OCI-LY3 (cell line): ENCODE data around the gene SELENOS.

ENCODE experiments used
- EZH2phosphoT487 ChIP-seq: fragments of 200-600 bp; shearing (Covaris generic); IDR thresholded peaks from 2 replicates; pipeline ENCODE4 v1.6.1; 2018; ENCODE audit warnings: antibody characterized with exemption, mixed run types, low read depth
- TF ChIP-seq, protein P1 (sequence below): fragments of 200-600, 300-600 bp; sonication (generic); IDR thresholded peaks from 2 replicates; pipeline ENCODE4 v1.5.1; 2014; ENCODE audit warnings: antibody characterized with exemption, low read length, low read depth

DNA sequence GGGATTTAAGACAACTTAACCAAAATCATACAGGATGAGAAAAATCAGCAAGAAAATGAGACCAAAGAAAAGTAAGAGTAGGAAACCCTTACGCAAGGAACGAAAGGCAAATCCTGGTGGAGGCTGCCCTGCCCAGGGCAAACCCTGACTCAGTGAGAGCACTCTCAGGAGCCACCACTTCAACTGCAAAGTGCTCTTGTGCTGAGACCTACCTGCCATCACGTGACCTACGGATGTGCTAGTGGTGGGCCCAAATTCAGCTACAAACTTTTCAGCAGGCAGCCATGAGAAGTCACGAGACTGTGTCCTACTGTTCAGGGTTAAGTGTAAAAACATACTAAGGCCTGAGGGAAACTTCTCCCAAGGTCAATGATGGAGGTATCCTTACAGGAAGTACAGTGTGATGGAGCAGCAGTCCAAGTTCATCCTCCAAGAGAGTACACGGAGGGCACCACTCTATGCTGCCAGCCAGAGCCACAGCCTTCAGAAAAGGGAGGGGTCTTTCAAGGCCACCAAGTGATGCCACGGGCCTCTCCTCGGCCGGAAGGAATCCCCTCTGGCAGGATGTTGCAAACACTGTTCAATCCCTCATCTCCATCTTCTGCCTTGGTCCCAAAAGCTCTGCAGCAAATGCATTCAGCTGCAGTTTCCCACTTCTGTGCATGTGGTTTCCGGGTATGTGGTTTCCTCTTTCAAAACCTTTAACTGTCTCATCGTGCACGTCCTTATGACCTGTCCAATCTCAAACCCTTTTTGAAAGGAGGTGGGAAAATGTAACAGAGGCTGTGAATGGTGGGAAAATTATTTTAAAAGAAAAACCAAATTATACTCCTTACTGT lies 34.9 kb downstream of the SELENOS start:
- TF ChIP-seq, protein P1, sequence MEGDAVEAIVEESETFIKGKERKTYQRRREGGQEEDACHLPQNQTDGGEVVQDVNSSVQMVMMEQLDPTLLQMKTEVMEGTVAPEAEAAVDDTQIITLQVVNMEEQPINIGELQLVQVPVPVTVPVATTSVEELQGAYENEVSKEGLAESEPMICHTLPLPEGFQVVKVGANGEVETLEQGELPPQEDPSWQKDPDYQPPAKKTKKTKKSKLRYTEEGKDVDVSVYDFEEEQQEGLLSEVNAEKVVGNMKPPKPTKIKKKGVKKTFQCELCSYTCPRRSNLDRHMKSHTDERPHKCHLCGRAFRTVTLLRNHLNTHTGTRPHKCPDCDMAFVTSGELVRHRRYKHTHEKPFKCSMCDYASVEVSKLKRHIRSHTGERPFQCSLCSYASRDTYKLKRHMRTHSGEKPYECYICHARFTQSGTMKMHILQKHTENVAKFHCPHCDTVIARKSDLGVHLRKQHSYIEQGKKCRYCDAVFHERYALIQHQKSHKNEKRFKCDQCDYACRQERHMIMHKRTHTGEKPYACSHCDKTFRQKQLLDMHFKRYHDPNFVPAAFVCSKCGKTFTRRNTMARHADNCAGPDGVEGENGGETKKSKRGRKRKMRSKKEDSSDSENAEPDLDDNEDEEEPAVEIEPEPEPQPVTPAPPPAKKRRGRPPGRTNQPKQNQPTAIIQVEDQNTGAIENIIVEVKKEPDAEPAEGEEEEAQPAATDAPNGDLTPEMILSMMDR, result no peak
- TF ChIP-seq EZH2phosphoT487, result no peak
